ENCODE results near the gene CHST10. TPM values are rescaled to one million over a fixed set of nuclear protein-coding genes. Genes with fewer than 3 reads are reported as not detected.

Gene CHST10
- total RNA-seq, 1 experiment from 2014 or later, result 11.3 TPM

GRCh38 chr2:100359576-100359975 lies 57.9 kb downstream of the CHST10 start:
- ChIA-PET CTCF (no interaction called here), POLR2A (ENCODE audit: low non-redundant PET) (no interaction called here)
- TF ChIP-seq EZH2 (IDR thresholded peaks at IDR 0.05; ENCODE audit: borderline replicate concordance, low read depth, low read length, poor library complexity, severe bottlenecking), result no peak
- TF ChIP-seq CTCF (conservative IDR thresholded peaks at IDR 0.05; ENCODE audit: low read depth, low read length), result no peak
- intact Hi-C loops (cut with micrococcal nuclease; ENCODE audit: unreplicated experiment), result no loop called here
- Histone ChIP-seq H3K4me1 (ENCODE audit: insufficient read depth, low read length, poor library complexity, severe bottlenecking) (no peaks in the 10 kb centered on the region), H3K4me3 (ENCODE audit: low read depth, low read length, poor library complexity, severe bottlenecking) (no peak overlapping the region), H3K27ac (ENCODE audit: low read depth, low read length, poor library complexity, severe bottlenecking) (no peak overlapping the region), H3K36me3 (ENCODE audit: insufficient read depth, low read length, poor library complexity, severe bottlenecking) (no peaks in the 10 kb centered on the region), H3K9me3 (ENCODE audit: low read depth, low read length, poor library complexity, severe bottlenecking) (no peaks in the 10 kb centered on the region), H3K27me3 (replicated peaks; ENCODE audit: insufficient read depth, low read depth, low read length, poor library complexity) (no peaks in the 10 kb centered on the region)
- no TSS peak for BruUV-seq (replicated peaks)
- DNase-seq (ENCODE audit: low spot score), result no peak

GRCh38 chr2:100358554-100358953 lies 58.9 kb downstream of the CHST10 start:
- Histone ChIP-seq H3K4me3 (ENCODE audit: low read depth, low read length, poor library complexity, severe bottlenecking) (no peak overlapping the region), H3K27ac (ENCODE audit: low read depth, low read length, poor library complexity, severe bottlenecking) (no peak overlapping the region), H3K27me3 (replicated peaks; ENCODE audit: insufficient read depth, low read depth, low read length, poor library complexity) (no peaks in the 10 kb centered on the region), H3K36me3 (ENCODE audit: insufficient read depth, low read length, poor library complexity, severe bottlenecking) (no peaks in the 10 kb centered on the region), H3K9me3 (ENCODE audit: low read depth, low read length, poor library complexity, severe bottlenecking) (no peaks in the 10 kb centered on the region), H3K4me1 (ENCODE audit: insufficient read depth, low read length, poor library complexity, severe bottlenecking) (no peaks in the 10 kb centered on the region)
- intact Hi-C loops (cut with micrococcal nuclease; ENCODE audit: unreplicated experiment), result no loop called here
- ChIA-PET POLR2A (ENCODE audit: low non-redundant PET) (no interaction called here), CTCF (no interaction called here)
- no peak for TF ChIP-seq EZH2 (IDR thresholded peaks at IDR 0.05; ENCODE audit: borderline replicate concordance, low read depth, low read length, poor library complexity, severe bottlenecking)
- no peak for TF ChIP-seq CTCF (conservative IDR thresholded peaks at IDR 0.05; ENCODE audit: low read depth, low read length)
- no TSS peak for BruUV-seq (replicated peaks)
- DNase-seq (ENCODE audit: low spot score), result no peak

- POLR2A ChIA-PET (ENCODE audit: low non-redundant PET), result no interaction called here
Measured at GRCh38 chr2:100352521-100352920, 64.9 kb downstream of the CHST10 start.

More at GRCh38 chr2:100352521-100352920, 64.9 kb downstream of the CHST10 start:
- TF ChIP-seq EZH2 (IDR thresholded peaks at IDR 0.05; ENCODE audit: borderline replicate concordance, low read depth, low read length, poor library complexity, severe bottlenecking) (no peak), CTCF (conservative IDR thresholded peaks at IDR 0.05; ENCODE audit: low read depth, low read length) (no peak)
- CTCF ChIA-PET, result no interaction called here
- H3K9me3 ChIP-seq (ENCODE audit: low read depth, low read length, poor library complexity, severe bottlenecking), result no peaks in the 10 kb centered on the region
- intact Hi-C loops (cut with micrococcal nuclease; ENCODE audit: unreplicated experiment), result no loop called here
- no peak overlapping the region for H3K27ac ChIP-seq (ENCODE audit: low read depth, low read length, poor library complexity, severe bottlenecking)
- H3K4me1 ChIP-seq (ENCODE audit: insufficient read depth, low read length, poor library complexity, severe bottlenecking), result no peaks in the 10 kb centered on the region
- H3K36me3 ChIP-seq (ENCODE audit: insufficient read depth, low read length, poor library complexity, severe bottlenecking), result no peaks in the 10 kb centered on the region
- BruUV-seq (replicated peaks), result no TSS peak
- H3K27me3 ChIP-seq (replicated peaks; ENCODE audit: insufficient read depth, low read depth, low read length, poor library complexity), result no peaks in the 10 kb centered on the region
- DNase-seq (ENCODE audit: low spot score), result no peak
- H3K4me3 ChIP-seq (ENCODE audit: low read depth, low read length, poor library complexity, severe bottlenecking), result no peak overlapping the region
